Ascending aorta (tissue), 2 donors: Measurements from ENCODE around the gene CYBRD1. TPM values are rescaled to one million over a fixed set of nuclear protein-coding genes. Genes with fewer than 3 reads are reported as not detected.

Source experiments
- DNase-seq, 2 donors: peaks; one replicate each; pipeline ENCODE4 v3.0.0-alpha.2; 2019; ENCODE audit warnings: low spot score in 2 of 2
- H3K27ac ChIP-seq, 2 donors: fragments of 200-600 bp; sonication (generic); one replicate each; pipeline ENCODE4 v1.5.1; 2016 to 2017; ENCODE audit warnings: mild to moderate bottlenecking in 1 of 2
- H3K27me3 ChIP-seq: fragments of 200-600 bp; sonication (generic); one replicate; pipeline ENCODE4 v1.5.1; 2017
- H3K36me3 ChIP-seq, 2 donors: fragments of 200-600 bp; sonication (generic); one replicate each; pipeline ENCODE4 v1.5.1; 2016
- H3K4me1 ChIP-seq, 2 donors: fragments of 200-600 bp; sonication (generic); one replicate each; pipeline ENCODE4 v1.5.1; 2016 to 2017; ENCODE audit warnings: mild to moderate bottlenecking in 1 of 2
- H3K4me3 ChIP-seq, 2 donors: fragments of 200-600 bp; sonication (generic); one replicate each; pipeline ENCODE4 v1.5.1; 2016 to 2017; ENCODE audit warnings: mild to moderate bottlenecking in 1 of 2
- H3K9me3 ChIP-seq, 2 donors: fragments of 200-600 bp; sonication (generic); one replicate each; pipeline ENCODE4 v1.5.1; 2016
- intact Hi-C: fragments of 100-400 bp; cut with DNase I; formaldehyde crosslinking; loops from one replicate; pipeline ENCODE4 v1.15.1; 2023
- total RNA-seq: library from RNA; depleted of rRNA; stranded (reverse); fragments of >200 nt; gene quantifications from one replicate; pipeline ENCODE4 v1.1.0, GENCODE V29; 2016
- TF ChIP-seq, protein P1 (sequence below), 3 experiments: fragments of 200-600 bp in 2 of 3; fragments of 450-650 bp in 1 of 3; sonication (generic) in 2 of 3; IDR thresholded peaks; one replicate each; pipeline ENCODE4 v1.5.1; 2016 to 2019; ENCODE audit warnings: antibody characterized with exemption in 3 of 3, mild to moderate bottlenecking in 1 of 3, moderate library complexity in 1 of 3

Gene CYBRD1
- total RNA-seq, 1 donor from 2014 or later, result 222 TPM

DNA sequence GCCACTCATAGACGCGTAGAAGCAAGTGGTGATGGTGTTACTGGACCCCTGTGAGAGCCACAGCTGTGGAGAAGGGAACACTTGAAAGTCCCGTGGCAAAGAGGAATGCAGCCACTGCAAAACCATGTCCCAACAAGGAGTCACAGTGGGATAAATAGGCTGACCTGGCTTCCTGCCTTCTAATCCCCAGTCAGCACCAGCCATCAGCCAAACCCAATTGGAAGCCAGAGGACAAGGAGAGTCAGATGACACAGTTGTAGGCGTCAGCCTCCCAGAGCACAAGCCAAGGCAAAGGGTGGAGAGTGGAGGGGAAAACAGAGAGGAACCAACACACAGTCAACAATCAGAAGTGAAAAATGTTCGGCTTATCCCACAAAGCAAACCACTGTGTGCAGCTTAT is 5.5 kb upstream of the CYBRD1 start:
- intact Hi-C loops, result no loop called here
- Histone ChIP-seq H3K4me1 (peaks cover 0 to 2% of the 10 kb centered on the region in 2 donors), H3K27me3 (no peaks in the 10 kb centered on the region), H3K36me3 (no peaks in the 10 kb centered on the region), H3K4me3 (no peak overlapping the region), H3K27ac (no peak overlapping the region), H3K9me3 (no peaks in the 10 kb centered on the region)
- no peak for DNase-seq
- TF ChIP-seq, protein P1, sequence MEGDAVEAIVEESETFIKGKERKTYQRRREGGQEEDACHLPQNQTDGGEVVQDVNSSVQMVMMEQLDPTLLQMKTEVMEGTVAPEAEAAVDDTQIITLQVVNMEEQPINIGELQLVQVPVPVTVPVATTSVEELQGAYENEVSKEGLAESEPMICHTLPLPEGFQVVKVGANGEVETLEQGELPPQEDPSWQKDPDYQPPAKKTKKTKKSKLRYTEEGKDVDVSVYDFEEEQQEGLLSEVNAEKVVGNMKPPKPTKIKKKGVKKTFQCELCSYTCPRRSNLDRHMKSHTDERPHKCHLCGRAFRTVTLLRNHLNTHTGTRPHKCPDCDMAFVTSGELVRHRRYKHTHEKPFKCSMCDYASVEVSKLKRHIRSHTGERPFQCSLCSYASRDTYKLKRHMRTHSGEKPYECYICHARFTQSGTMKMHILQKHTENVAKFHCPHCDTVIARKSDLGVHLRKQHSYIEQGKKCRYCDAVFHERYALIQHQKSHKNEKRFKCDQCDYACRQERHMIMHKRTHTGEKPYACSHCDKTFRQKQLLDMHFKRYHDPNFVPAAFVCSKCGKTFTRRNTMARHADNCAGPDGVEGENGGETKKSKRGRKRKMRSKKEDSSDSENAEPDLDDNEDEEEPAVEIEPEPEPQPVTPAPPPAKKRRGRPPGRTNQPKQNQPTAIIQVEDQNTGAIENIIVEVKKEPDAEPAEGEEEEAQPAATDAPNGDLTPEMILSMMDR (IDR thresholded peaks at IDR 0.05), result no peak

DNA sequence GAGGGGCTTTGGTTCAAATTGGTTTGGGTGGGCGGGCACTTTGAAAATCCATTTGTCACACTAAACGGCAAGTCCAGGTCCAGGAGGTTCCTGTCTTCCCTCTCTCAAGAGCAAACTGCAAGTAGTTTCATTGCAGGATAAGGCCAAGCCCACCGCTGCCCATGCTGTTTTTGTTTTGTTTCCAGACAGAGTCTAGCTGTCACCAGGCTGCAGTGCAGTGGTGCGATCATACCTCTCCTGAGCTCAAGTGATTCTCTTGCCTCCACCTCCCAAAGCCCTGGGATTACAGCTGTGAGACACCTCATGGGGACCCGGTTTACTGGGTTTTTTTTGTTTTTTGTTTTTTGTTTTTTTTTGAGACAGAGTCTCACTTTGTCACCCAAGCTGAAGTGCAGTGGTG is 1.8 kb upstream of the CYBRD1 start:
- DNase-seq, result no peak
- H3K9me3 ChIP-seq, result no peaks in the 10 kb centered on the region
- no peaks in the 10 kb centered on the region for H3K27me3 ChIP-seq
- intact Hi-C loops, result loop anchor here (5.0 kb wide), 4 partner anchors 167 to 548 kb away; partner anchors contain the start of genes DYNC1I2, HAT1 and TLK1
- H3K27ac ChIP-seq, result no peak overlapping the region
- TF ChIP-seq, protein P1 (IDR thresholded peaks at IDR 0.05), result no peak
- no peak overlapping the region for H3K4me3 ChIP-seq
- H3K36me3 ChIP-seq, result no peaks in the 10 kb centered on the region
- peaks cover 0 to 13% of the 10 kb centered on the region in 2 donors for H3K4me1 ChIP-seq

DNA sequence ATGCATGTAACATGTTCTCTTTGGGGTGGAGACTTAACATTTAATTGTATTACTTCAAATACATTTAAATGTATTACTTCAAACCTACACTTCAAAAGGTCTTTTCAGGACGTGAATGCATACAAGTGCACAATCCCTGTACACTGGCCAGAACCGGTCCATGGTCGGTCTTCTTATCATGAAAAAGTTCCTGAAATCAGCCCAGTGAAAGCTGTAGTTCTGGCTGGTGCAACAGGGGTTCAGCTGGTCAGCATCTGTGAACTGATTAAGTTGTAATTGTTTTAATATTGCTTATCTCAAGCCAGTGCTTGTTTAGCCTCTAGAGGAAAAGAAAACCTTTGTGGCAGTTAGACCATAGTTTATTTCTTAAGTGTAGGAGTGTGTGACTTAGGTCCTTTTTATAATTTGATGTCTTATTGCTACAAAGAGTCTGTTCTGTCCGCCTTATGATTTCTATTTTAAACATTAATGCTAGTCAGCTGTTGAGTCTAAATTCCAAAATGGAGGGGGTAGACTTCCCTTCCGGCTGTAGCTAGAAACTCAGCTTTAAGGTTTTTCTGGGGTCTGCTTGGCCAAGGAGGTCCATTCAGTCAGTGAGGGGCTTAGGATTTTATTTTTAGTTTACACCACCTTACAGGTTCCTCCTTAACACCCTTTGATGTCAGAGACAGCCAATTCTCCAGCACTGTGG is 768 bp upstream of the CYBRD1 start:
- intact Hi-C loops, result loop anchor here (1.0 to 5.0 kb wide), 6 partner anchors 87 to 592 kb away; partner anchors contain the start of genes DCAF17, DYNC1I2, GORASP2 and HAT1
- TF ChIP-seq, protein P1 (IDR thresholded peaks at IDR 0.05), result no peak
- Histone ChIP-seq H3K9me3 (no peaks in the 10 kb centered on the region), H3K4me3 (peak overlapping the region; percentile 72 to 90), H3K36me3 (no peaks in the 10 kb centered on the region), H3K27me3 (no peaks in the 10 kb centered on the region), H3K4me1 (peaks cover 0 to 18% of the 10 kb centered on the region in 2 donors), H3K27ac (peak overlapping the region; percentile 94 to 97)
- DNase-seq, result no peak

DNA sequence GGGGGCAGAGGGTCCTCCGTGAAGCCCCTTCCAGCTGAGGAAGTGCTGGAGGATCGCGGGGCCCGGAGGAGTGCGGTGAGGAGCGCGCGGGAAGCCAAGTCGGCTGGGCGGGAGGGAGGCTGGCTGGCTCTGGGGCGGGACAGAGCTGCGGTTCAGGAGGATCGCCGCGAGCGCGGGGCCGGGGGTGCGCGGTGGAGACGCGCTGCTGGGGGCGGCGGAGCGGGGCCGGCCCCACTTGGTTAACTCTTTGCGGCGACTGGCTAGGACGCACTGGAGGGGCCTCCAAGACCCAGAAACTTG is 464 bp downstream of the CYBRD1 start:
- Histone ChIP-seq H3K36me3 (no peaks in the 10 kb centered on the region), H3K4me3 (peak overlapping the region; percentile 72 to 90), H3K9me3 (no peaks in the 10 kb centered on the region), H3K4me1 (peaks cover 0 to 23% of the 10 kb centered on the region in 2 donors), H3K27ac (peak overlapping the region; percentile 94 to 97), H3K27me3 (no peaks in the 10 kb centered on the region)
- TF ChIP-seq, protein P1 (IDR thresholded peaks at IDR 0.05), result no peak
- intact Hi-C loops, result loop anchor here (1.0 to 5.0 kb wide), 6 partner anchors 88 to 593 kb away; partner anchors contain the start of genes DCAF17, DYNC1I2, GORASP2 and HAT1
- DNase-seq, result peak in 1 of 2 donors; percentile 68

DNA sequence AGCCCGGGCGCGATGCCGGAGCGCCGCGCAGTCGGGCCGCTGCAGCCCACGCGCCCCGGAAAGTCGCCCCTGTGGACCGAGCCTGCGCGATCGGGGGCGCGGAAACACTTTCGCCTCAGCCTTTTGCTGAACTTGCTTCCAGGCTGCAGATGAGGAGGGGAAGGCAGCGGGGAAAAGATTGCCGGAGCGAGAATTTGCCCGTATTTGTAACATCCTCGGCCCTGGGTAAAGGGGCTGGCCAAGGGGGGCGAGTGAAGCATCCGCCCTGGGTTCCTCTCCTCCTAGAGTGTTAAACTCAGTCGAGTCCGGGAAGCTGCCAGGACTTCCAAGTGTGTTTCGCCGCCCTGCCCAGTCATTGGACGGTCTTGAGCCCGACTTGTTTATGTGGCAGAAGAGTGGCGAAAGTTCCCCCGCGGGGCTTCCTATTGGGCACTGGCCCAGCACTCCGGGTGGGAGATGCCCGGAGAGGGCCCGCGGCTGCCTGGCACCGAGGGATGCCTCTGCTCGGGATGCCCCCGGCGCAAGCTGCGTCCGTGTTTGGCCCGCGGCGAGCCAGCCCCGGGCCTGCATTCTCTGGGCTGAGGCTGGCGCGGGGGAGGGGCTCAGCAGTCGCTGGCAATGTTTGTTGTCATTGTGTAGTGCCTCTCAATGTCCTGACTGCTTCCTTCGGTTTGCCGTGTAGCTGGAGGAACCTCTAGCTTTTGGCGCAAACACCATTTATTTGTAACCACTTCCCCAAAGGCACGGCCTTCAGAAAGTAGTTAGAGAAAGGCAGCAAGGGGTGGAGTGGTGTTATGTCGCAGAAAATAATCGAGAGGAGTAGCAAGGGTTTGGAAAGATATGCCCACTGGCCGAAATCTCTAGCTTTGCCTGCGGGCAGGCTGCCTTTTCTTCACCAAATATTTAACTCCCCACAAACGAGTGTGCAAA is 1.1 kb downstream of the CYBRD1 start:
- Histone ChIP-seq H3K4me3 (peak overlapping the region; percentile 72 to 90), H3K36me3 (no peaks in the 10 kb centered on the region), H3K9me3 (no peaks in the 10 kb centered on the region), H3K27me3 (no peaks in the 10 kb centered on the region), H3K4me1 (peaks cover 0 to 23% of the 10 kb centered on the region in 2 donors), H3K27ac (peak overlapping the region; percentile 94 to 97)
- peak; percentile 54 to 90 for DNase-seq
- intact Hi-C loops, result loop anchor here (1.0 to 5.0 kb wide), 5 partner anchors 41 to 551 kb away; partner anchors contain the start of genes DYNC1I2, HAT1 and TLK1
- TF ChIP-seq, protein P1 (IDR thresholded peaks at IDR 0.05), result no peak
